ENCODE data around the gene SLC6A7.

Gene SLC6A7

GRCh38 chr5:150166037-150166649, 23.7 kb upstream of the SLC6A7 start:
- Histone ChIP-seq H3F3A (ENCODE audit: control insufficient read depth, insufficient read depth) (no peaks in the 10 kb centered on the region), H4K20me1 (ENCODE audit: control insufficient read depth, insufficient read depth, low read depth, low read length) (no peaks in the 10 kb centered on the region), H3K27me3 (ENCODE audit: control insufficient read depth, low read length) (0 out of 2 replicates have a peak, but pooled peaks cover 4% of the 10 kb centered on the region), H3K4me1 (ENCODE audit: control insufficient read depth, low read length) (0 out of 2 replicates have a peak, but pooled peaks cover 4% of the 10 kb centered on the region), H3K9me3 (ENCODE audit: control insufficient read depth, insufficient read depth, low read length) (no peaks in the 10 kb centered on the region), H3K4me3 (ENCODE audit: low read length) (no peak overlapping the region), H3K9me2 (replicated peaks; ENCODE audit: control insufficient read depth, low read length) (no peaks in the 10 kb centered on the region), H3K4me2 (ENCODE audit: low read length) (no peak overlapping the region), H3K27ac (ENCODE audit: low read depth, low read length) (no peak overlapping the region), H3K79me2 (ENCODE audit: control insufficient read depth, low read length) (no peaks in the 10 kb centered on the region), H3K36me3 (ENCODE audit: control insufficient read depth, low read length) (no peaks in the 10 kb centered on the region)
- TF ChIP-seq EZH2phosphoT487 (IDR thresholded peaks at IDR 0.05; ENCODE audit: borderline replicate concordance, low read length) (no peak), CTCF (IDR thresholded peaks at IDR 0.05; ENCODE audit: low read depth, low read length, poor library complexity, severe bottlenecking) (no peak)

- no peaks in the 10 kb centered on the region for H3F3A ChIP-seq (ENCODE audit: control insufficient read depth, insufficient read depth)
- H3K27ac ChIP-seq (ENCODE audit: low read depth, low read length): no peak within 1 kb of the TSS
- H3K4me3 ChIP-seq (ENCODE audit: low read length): no peak within 1 kb of the TSS
- H3K4me1 ChIP-seq (ENCODE audit: control insufficient read depth, low read length): no peaks in the 10 kb centered on the region
- H3K9me2 ChIP-seq (replicated peaks; ENCODE audit: control insufficient read depth, low read length): no peaks in the 10 kb centered on the region
- TF ChIP-seq CTCF (IDR thresholded peaks at IDR 0.05; ENCODE audit: low read depth, low read length, poor library complexity, severe bottlenecking) (no peak), EZH2phosphoT487 (IDR thresholded peaks at IDR 0.05; ENCODE audit: borderline replicate concordance, low read length) (no peak)
- no peaks in the 10 kb centered on the region for H3K36me3 ChIP-seq (ENCODE audit: control insufficient read depth, low read length)
- 0 out of 2 replicates have a peak, but pooled peaks cover 4% of the 10 kb centered on the region for H3K27me3 ChIP-seq (ENCODE audit: control insufficient read depth, low read length)
- H3K9me3 ChIP-seq (ENCODE audit: control insufficient read depth, insufficient read depth, low read length): no peaks in the 10 kb centered on the region
- no peak within 1 kb of the TSS for H3K4me2 ChIP-seq (ENCODE audit: low read length)
- no peaks in the 10 kb centered on the region for H3K79me2 ChIP-seq (ENCODE audit: control insufficient read depth, low read length)
- no peaks in the 10 kb centered on the region for H4K20me1 ChIP-seq (ENCODE audit: control insufficient read depth, insufficient read depth, low read depth, low read length)
Observed at GRCh38 chr5:150166650-150167511, 23.0 kb upstream of the SLC6A7 start, which contains the start of gene CDX1. Gene CDX1 (plus strand): TSS chr5:150166778. CDS start chr5:150166877, 99 bp downstream.

- no peaks in the 10 kb centered on the region for H3K36me3 ChIP-seq (ENCODE audit: control insufficient read depth, low read length)
- H3K4me1 ChIP-seq (ENCODE audit: control insufficient read depth, low read length): no peaks in the 10 kb centered on the region
- H3F3A ChIP-seq (ENCODE audit: control insufficient read depth, insufficient read depth): no peaks in the 10 kb centered on the region
- H3K9me3 ChIP-seq (ENCODE audit: control insufficient read depth, insufficient read depth, low read length): no peaks in the 10 kb centered on the region
- TF ChIP-seq CTCF (IDR thresholded peaks at IDR 0.05; ENCODE audit: low read depth, low read length, poor library complexity, severe bottlenecking) (no peak), EZH2phosphoT487 (IDR thresholded peaks at IDR 0.05; ENCODE audit: borderline replicate concordance, low read length) (no peak)
- H3K4me3 ChIP-seq (ENCODE audit: low read length): no peak overlapping the region
- no peaks in the 10 kb centered on the region for H3K9me2 ChIP-seq (replicated peaks; ENCODE audit: control insufficient read depth, low read length)
- no peak overlapping the region for H3K27ac ChIP-seq (ENCODE audit: low read depth, low read length)
- 0 out of 2 replicates have a peak, but pooled peaks cover 4% of the 10 kb centered on the region for H3K27me3 ChIP-seq (ENCODE audit: control insufficient read depth, low read length)
- no peak overlapping the region for H3K4me2 ChIP-seq (ENCODE audit: low read length)
- no peaks in the 10 kb centered on the region for H3K79me2 ChIP-seq (ENCODE audit: control insufficient read depth, low read length)
- no peaks in the 10 kb centered on the region for H4K20me1 ChIP-seq (ENCODE audit: control insufficient read depth, insufficient read depth, low read depth, low read length)
Observed at GRCh38 chr5:150167512-150167850, 22.4 kb upstream of the SLC6A7 start.

Data from DOHH2 (cell line).